GM19455 (cell line): ENCODE measurements around the gene SLC39A11.
"Not testable (repeated sequence)": the region's sequence is repeated elsewhere in the genome, so short reads cannot be mapped to it uniquely, and the experiment has no call there.

Experiments used
- ATAC-seq: cut with Tn5 transposase; IDR thresholded peaks from one replicate; pipeline ENCODE4 v1.9.1; 2021; ENCODE audit not compliant: unreplicated experiment

The SLC39A11 gene

DNA sequence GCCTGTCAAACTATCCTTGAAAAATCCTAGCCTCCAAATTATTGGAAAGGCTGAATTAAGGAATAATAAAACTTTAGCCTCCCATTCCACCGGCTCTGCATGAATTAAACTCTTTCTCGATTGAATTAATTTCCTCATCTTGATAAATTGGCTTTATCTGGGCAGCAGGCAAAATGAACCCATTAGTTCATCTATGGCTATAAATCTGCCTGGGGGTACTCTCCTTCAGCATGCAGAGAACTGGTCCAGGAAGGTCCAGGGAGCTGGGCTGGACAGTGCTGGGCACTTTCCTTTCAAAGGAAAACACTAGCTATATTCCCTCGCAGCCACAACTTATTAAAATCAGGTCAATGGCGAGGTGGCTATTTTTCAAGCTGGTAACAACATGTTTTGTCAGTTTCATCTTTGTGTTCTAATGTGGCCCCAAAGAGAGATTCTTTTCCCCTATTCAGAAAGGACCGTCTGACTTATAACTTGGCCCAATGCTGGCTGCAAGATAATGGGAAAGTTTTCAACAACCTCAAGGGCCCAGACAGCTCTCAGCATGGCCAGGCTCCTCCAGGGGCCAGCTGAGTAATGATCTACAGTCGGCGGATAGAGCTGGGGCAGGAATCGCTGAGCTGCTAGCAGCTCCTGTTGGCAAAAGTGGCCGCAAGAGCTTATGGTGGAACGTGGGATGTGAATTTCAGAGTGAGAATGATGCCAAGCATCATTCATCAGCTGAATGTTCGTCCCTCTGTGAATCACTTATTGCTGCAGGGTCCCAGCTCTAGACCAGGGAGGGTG, 326.9 kb downstream of the SLC39A11 start:
- no peak for ATAC-seq

DNA sequence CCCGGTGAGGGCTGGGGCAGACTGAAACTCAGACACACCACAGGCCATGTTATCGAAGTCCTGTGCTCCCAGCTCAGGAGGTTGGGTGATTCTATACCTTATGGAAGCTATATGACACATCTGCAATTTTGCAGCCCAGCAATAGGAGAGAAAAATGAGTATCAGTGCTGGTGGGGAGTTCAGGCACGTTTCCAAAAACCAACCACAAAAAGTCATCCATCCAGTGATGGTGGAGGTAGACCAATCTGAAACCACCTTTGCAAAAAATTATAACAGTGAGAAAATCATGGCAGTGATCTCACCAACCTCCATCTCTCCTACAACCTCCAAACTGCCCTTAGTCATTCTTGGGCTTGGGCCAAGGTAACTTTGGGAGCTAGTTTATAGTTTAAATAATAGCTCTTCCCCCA, 327.9 kb downstream of the SLC39A11 start:
- no peak for ATAC-seq

DNA sequence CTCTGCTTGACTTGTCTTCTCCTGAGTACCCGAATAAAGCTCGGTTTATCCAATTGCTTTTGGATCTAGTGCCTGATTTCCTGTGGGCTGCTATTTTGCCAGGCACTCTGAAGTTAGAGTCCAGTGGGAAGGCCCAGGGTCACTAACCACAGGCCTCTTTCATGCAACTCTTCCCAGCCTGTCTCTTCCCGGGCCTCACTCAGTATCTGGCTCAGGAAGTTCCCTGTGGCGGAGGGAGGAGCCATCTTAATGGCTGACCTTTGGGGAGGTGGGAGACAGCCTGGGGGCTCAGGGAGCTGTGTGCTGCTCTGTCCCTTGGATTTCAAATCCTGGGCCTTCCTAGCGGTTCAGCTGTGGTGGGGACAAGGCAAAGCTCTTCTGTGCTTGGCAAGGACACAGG, 328.5 kb downstream of the SLC39A11 start:
- ATAC-seq = no peak

DNA sequence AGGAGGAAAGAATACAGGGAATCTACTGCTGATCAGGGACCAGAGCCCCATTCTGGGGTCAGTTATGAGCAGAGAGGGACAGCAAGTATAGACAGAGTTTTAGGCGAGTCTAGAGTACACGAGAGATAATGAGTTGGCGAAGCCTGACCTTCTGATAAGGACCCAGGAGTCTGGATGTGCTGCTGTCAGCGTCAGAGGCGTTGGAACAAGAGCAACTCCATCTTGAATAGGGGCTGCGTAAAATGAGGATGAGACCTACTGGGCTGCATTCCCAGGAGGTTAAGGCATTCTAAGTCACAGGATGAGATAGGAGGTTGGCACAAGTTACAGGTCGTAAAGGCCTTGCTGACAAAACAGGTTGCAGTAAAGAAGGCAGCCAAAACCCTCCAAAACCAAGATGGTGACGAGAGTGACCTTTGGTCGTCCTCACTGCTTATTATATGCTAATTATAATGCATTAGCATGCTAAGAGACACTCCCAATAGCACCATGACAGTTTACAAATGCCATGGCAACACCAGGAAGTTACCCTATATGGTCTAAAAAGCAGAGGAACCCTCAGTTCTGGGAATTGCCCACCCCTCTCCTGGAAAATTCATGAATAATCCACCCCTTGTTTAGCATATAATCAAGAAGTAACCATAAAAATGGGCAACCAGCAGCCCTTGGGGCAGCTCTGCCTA, 330.5 kb downstream of the SLC39A11 start:
- ATAC-seq = not testable (repeated sequence)

DNA sequence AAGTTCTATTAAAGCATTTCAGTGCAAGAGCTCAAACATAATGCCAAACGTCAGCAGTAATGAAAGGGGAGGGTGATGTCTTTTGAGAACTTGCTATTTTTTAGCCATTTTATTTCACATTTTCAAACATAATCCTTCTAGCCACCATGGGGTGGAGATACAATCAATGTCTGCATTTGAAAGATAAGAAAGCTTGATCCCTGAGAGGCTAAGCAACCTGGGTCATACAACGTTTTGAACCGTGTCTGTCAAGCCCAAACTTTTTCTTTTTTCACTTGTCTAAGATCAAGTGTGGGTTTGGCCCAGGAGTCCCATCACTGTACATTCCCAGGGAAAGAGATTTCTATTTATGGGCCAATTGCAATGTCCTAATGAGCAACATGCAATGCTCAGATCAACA, 331.1 kb downstream of the SLC39A11 start:
- no peak for ATAC-seq

DNA sequence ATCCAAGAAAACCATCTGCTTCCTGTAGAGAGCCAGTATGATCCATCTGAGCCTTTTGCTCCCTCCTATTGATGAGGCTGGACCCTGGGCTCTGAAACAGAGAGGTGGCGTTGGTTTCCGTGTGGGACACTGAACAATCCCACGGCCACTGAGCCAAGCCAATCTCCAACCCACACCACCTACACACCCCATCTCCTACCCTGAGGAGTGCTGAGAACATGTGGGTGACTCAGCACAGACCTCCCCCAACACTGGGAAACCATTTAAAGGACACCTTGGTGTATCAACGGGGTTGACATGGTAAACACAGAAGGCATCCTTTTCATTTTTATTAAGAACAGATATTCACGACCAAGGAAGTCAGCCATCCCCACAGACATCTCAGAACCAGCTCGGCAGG, 332.1 kb downstream of the SLC39A11 start:
- ATAC-seq = no peak

DNA sequence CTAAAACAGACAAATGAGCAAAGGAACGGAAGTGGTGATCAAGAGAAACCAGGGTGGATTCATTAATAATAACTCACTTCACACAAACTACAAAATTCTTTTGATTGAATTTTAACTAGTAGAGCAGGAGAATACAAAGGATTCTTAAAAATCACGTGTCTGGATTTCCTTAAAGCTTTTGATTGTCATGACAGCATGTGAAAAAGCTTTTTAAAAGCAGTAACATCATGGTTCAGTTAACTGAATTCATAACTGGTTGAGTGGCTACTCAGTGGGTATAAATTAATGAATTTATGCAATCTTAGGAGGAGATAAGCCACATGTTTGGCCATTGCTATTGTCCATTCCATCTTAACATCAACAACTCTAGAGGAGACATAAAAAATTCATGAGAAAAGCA, 333.2 kb downstream of the SLC39A11 start:
- ATAC-seq = no peak

DNA sequence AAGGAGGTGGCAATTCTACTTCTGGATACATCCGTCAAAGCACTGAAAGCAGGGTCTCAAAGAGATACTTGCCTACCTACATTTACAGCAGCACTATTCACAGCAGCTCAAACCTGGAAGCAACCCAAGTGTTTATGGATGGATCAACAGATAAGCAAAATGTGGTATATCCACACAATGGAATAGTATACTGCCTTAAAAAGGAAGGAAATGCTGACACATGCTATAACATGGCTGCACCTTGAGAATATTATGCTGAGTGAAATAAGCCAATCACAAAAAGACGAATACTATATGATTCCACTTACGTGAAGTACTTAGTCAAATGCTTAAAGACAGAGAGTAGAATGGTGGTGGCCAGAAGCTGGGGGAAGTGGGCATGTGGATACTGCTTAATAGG, 336.2 kb downstream of the SLC39A11 start:
- ATAC-seq = no peak

DNA sequence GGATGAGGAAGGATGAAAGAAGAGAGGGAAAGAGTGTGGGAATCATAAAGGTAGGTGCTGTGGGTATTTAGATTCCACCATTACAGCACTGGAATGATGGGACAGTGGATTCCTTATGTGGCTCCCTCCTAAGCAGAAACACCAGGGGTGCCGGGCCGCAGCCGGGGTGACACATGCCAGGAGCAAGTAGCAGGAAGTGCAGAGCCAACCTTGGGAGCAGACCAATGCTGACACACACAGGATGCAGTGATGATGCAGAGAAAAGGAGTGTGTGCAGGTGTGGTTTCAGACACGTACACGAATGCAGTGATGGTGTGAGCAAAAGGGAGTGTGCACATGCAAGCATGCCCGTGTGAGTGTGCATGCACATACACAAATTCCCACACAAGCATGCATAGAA, 338.0 kb downstream of the SLC39A11 start:
- no peak for ATAC-seq

DNA sequence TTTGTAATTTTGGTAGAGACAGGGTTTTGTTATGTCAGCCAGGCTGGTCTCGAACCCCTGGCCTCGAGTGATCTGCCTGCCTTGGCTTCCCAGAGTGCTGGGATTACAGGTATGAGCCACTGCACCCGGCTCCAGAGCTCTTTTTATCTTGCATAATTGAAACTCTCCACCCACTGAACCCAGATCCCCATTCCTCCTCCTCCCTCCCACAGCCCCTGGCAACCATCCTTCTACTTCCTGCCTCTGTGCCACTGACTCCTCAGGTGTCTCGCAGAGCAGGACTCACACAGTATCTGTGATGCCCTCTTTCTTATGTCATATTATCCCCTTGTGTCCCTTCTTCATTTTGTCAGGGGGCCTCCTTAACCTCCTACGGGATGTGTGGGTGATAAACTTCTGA, 340.7 kb downstream of the SLC39A11 start:
- ATAC-seq = no peak

DNA sequence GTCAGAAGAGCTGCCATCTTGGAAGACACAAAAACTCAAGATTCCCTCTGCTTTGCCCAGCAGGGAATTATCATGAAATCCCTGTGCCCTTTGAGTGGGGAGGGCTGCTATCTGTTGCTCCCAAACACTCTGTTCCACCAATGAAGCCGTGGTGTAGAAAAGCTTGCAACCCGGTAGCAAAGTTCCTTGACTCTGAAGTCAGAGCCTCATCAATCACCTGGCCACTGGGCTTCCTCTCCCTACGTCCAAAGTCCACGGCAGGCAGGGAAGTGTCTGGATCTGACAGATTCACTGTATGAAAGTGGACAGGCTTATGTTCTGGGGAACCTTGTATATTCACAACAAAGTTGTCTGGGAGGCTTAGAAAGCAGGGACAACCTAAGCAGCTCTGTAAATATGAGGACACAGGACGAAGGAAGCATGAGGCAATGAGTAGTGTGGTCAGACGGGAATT, 343.3 kb downstream of the SLC39A11 start:
- ATAC-seq = no peak

DNA sequence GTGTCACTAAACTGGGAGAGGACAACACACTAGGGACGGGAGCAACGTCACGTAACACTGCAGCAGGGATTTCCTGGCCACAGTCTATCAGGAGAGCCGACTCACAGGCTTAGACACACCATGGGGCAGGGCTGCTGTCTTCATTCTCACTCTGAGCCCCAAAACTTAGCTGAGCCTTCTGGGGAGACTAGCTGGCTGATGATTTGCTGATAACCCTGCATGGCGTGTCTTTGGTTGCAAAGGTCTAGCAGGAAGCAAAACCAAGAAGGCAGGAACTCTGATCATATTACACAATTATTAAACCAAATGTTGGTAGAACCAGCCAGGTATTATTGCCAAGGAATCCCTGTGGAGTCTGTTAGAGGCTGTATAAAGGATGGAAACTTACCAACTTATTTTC, 345.0 kb downstream of the SLC39A11 start:
- no peak for ATAC-seq

DNA sequence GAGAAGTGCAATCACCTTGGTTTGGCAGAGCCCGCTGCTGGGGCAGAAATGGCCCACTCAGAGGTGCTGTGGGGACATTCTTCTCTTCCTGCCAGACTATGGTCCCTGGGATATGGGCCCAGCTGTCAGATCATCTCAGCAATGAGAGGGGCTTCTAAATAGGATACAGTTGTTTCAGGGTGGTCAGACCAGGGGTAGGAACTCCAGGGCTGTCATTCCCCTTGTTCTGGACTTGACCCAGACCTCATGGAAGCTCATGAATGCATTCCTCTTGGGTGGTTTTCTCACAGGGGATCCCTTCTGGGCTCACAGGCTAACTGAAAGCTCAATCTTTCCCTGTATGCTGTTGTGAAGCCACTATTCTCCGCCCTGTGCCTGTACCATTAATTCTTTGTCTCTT, 347.2 kb downstream of the SLC39A11 start:
- no peak for ATAC-seq

DNA sequence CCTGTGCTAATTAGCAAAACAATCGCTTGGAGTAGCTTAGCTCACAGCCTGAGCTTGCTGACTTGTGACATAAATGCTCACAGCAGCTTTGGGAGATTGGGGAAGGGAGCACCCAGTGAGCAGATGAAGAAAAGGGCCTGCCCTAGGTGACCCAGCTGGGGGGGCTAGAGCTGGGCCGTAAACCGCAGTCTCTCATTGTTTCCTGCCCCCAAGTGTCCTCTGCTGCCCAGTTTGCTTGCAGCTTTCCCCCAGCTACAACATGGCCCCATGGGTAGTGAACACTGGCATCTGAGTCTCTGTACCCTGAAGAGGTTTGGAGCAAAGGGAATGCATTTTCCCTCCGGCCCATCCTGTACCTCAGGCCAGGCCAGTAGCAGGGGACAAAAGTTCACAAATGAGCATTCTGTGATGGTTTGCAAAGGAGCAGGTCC, 349.4 kb downstream of the SLC39A11 start:
- no peak for ATAC-seq

DNA sequence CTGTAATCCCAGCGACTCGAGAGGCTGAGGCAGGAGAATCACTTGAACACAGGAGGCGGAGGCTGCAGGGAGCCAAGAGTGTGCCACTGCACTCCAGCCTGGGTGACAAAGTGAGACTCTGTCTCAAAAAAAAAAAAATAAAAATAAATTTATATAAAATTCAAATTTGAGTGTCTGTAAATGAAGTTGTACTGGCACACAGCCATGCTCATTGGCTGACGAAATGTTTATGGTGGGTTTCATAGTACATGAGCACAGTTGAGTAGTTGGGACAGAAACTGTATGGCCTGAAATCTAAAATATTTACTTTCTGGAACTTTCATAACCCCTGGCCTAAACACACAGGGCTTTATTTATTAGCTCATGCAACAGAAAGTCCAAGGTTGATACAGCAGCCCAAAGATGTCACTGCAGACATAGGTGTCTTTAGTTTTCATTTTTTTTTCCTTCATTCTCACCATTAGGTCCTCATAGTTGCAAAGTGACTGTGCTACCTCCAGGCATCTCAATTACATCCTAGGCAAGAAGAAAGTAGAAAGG, 355.3 kb downstream of the SLC39A11 start:
- ATAC-seq = no peak

DNA sequence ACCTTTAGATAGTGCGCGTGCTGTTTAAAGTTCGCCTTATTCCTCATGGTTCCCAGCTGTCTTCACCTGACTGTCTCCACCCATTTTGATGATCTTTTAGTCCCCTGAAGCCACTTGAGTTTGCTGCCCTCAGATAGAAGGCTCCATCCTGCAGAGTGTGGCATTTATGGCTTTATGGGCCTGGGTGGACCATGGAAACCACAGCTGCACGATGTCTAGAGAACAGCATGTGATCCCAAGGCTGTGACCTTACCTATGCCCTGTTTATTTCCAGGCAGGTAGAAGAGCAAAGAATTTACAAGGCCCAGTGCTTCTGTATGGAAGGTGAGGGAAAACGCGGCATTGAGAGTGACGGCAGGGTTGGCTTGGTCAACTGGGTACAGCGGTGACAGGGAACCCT, 356.9 kb downstream of the SLC39A11 start:
- ATAC-seq = no peak

DNA sequence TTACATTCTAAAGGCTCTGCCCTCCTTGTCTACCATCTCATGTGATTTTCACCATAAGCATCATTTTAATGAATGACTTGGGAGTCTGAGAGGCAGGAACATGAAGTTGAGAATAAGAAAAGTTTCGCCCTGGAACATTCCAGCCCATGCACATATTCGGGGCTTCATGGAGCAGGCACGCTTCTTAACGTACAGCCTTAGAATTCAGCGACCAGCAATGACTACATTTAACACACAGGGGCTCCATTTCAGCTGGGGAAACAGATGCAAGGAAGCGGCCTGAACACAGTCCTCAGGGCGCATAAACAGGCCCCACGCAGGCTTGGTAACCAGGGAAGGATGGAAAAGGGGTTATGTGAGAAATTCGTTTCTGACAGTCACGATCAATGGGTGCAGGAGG, 357.4 kb downstream of the SLC39A11 start:
- ATAC-seq = no peak

DNA sequence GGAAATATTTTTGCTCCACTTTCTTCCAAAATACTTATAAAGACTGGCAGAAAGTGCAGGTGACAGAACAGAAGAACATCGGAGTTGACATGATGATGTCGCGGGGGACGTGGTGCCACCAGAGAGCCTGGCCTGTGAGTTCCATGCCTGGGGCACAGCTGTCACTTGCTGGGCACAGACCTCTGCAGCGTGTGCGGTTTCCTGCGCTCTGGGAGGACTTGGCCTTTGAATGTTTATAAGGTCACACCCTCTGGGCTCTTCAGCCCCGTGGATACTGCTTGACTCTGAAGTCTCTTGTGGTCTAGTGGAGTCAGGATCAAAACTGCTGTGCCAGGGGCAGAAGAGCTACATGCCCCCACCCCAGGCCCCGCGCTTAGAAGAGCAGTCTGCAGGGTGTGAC, 357.9 kb downstream of the SLC39A11 start:
- no peak for ATAC-seq

DNA sequence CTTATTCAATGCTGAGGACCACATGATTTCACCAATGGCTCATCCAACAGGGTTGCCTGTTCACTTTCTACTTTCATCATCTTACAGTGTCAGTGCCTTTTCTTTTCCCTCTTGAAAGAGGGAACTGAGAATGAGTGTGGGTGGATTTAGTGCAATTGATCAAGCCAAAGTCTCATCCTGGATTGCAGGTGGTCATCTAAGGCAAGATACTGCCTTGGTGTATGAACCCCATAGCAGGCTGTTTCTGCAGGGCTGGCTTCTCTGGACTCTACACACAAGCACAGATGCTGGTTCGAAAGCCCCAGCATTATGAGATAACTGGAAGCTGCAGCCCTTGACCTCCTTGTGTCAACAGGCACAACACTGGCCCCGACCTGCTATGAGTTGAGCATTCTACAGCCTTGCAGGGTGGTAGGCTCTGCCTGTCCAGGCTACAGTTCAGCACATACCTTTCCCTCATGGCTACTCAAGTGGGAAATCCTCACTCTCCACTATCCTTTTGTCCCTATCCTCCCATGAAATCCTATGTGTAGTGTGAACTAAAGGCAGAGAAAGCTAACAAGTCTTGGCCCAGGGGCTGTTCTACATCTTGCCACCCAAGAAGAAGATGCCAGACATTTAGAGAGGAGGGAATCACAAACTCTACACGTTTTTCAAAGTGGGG, 358.7 kb downstream of the SLC39A11 start:
- ATAC-seq = no peak

DNA sequence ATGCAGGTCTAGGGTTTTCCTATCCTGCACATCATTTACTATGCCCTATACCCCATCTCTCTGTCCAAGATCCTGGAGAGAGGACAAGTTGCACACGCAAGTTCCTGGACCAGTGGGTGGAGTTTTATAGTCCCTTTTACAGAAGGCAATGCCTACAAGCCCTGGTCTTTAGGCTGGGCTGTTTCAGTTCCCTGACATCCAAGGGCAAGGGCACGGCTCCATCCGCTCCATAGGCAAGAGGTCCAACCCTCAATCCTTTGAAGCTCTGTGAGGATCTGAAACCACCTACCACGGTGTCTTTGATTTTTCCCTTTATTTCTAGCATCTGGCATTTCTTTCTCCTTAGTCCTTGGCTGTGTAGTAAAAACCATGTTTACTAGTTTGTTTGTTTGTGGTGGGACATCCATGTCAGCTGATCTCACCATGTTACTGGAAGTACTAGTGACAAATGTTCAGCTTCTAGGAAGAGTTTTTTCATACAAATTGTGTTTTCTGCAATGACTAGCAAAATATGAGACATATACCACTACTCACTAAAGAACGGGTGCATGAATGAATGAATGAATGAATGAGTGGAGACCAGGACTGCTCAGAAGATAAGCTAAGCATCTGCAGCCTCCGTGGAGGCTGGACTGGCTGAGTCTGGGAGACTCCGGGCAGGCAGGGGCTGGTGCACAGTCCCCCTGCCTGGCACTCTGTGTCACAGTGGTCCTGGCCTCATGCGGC, 359.4 kb downstream of the SLC39A11 start:
- ATAC-seq = no peak

DNA sequence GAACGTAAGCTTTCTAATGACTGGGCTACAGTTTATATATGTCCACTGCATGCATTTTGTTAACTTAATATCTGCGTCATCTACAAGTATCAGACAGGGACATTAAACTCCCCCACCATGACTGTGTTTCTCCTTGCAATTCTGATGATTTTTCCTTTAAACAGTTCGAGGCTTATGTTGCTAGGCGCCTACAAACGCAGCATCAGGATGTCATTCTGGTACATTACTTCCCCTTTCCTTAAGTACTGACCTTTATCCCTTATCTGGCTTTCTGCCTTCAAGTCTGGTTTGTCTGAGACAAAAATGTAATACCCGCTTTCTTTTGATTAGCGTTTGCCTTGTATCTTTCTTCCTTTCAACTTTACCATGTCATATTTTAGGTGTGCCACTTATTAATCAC, 362.4 kb downstream of the SLC39A11 start:
- ATAC-seq = no peak
